GM23338 (cell line): ENCODE measurements around the gene GID4. TPM values are rescaled to one million over a fixed set of nuclear protein-coding genes. Genes with fewer than 3 reads are reported as not detected.

Experiments
- ATAC-seq: fragments of 200-7000 bp; cut with Tn5 transposase; 3 replicates; pipeline ENCODE4 v1.9.1; 2020
- DNase-seq: peaks from one replicate; pipeline ENCODE4 v3.0.0-alpha.2; 2015; ENCODE audit warnings: low spot score
- H2AFZ ChIP-seq: fragments of 200-600 bp; sonication (generic); 2 replicates; pipeline ENCODE4 v1.8.0; 2016; ENCODE audit warnings: antibody characterized with exemption, mild to moderate bottlenecking, moderate library complexity
- H3F3A ChIP-seq: fragments of 200-600 bp; sonication (generic); replicated peaks from 2 replicates; pipeline ENCODE4 v1.8.0; 2017; ENCODE audit warnings: antibody characterized with exemption, mixed run types, low read depth
- H3K27ac ChIP-seq: fragments of 200-600 bp; sonication (generic); 2 replicates; pipeline ENCODE4 v1.6.1; 2016; ENCODE audit warnings: low read depth
- H3K27me3 ChIP-seq: fragments of 200-600 bp; sonication (generic); 2 replicates; pipeline ENCODE4 v1.8.0; 2016; ENCODE audit warnings: mild to moderate bottlenecking, mixed run types, moderate library complexity; ENCODE audit not compliant: insufficient read depth
- H3K36me3 ChIP-seq: fragments of 200-600 bp; sonication (generic); 2 replicates; pipeline ENCODE4 v1.8.0; 2016; ENCODE audit warnings: mild to moderate bottlenecking; ENCODE audit not compliant: insufficient read depth
- H3K4me1 ChIP-seq: fragments of 200-600 bp; sonication (generic); 2 replicates; pipeline ENCODE4 v1.8.0; 2016; ENCODE audit warnings: mild to moderate bottlenecking, moderate library complexity; ENCODE audit not compliant: insufficient read depth
- H3K4me2 ChIP-seq: fragments of 200-600 bp; sonication (generic); 2 replicates; pipeline ENCODE4 v1.7.1; 2017; ENCODE audit warnings: mixed run types
- H3K4me3 ChIP-seq: fragments of 200-600 bp; sonication (generic); 2 replicates; pipeline ENCODE4 v1.6.1; 2016; ENCODE audit warnings: mixed run types
- H3K79me2 ChIP-seq: fragments of 200-600 bp; sonication (generic); replicated peaks from 2 replicates; pipeline ENCODE4 v1.8.0; 2017; ENCODE audit warnings: mild to moderate bottlenecking; ENCODE audit not compliant: insufficient read depth
- H3K9me2 ChIP-seq: fragments of 200-600 bp; sonication (generic); 2 replicates; pipeline ENCODE4 v1.8.0; 2017; ENCODE audit not compliant: insufficient read depth
- H4K20me1 ChIP-seq: fragments of 200-600 bp; sonication (generic); replicated peaks from 2 replicates; pipeline ENCODE4 v1.8.0; 2017; ENCODE audit warnings: mild to moderate bottlenecking; ENCODE audit not compliant: insufficient read depth
- H3K27ac Mint-ChIP-seq: 2 replicates; pipeline ENCODE4 v1.8.0; 2020; ENCODE audit warnings: inconsistent platforms, mild to moderate bottlenecking, moderate library complexity, mixed read lengths
- H3K27me3 Mint-ChIP-seq: 3 replicates; pipeline ENCODE4 v1.8.0; 2022; ENCODE audit warnings: low read depth, mild to moderate bottlenecking, moderate library complexity, mixed read lengths, inconsistent platforms; ENCODE audit not compliant: insufficient read depth, poor library complexity
- H3K36me3 Mint-ChIP-seq: 3 replicates; pipeline ENCODE4 v1.8.0; 2021; ENCODE audit warnings: low read depth, mild to moderate bottlenecking, inconsistent platforms, moderate library complexity, mixed read lengths
- H3K4me1 Mint-ChIP-seq: 3 replicates; pipeline ENCODE4 v1.8.0; 2020; ENCODE audit warnings: mild to moderate bottlenecking, inconsistent platforms, mixed read lengths
- H3K4me3 Mint-ChIP-seq: 3 replicates; pipeline ENCODE4 v1.8.0; 2021; ENCODE audit warnings: moderate library complexity, mild to moderate bottlenecking, inconsistent platforms, mixed read lengths
- H3K9me3 Mint-ChIP-seq: 3 replicates; pipeline ENCODE4 v1.8.0; 2020; ENCODE audit warnings: moderate library complexity, mild to moderate bottlenecking, inconsistent platforms, mixed read lengths
- CREB1 ChIP-seq: fragments of 250-450 bp; sonication (Bioruptor Pico); IDR thresholded peaks from 2 replicates; pipeline ENCODE4 v1.5.0; 2020; ENCODE audit warnings: low read depth, mild to moderate bottlenecking, moderate library complexity
- CTCF ChIP-seq, 2 experiments: fragments of 200-600 bp in 1 of 2; sonication (generic) in 1 of 2; conservative IDR thresholded peaks; 2 replicates each; pipeline versions ENCODE4 v1.5.1 to v1.6.1; 2016 to 2017; ENCODE audit warnings: antibody characterized with exemption in 2 of 2, low read depth in 2 of 2, mild to moderate bottlenecking in 2 of 2, moderate library complexity in 1 of 2
- ETS1 ChIP-seq: IDR thresholded peaks from 2 replicates; pipeline ENCODE4 v1.6.1; 2016; ENCODE audit warnings: antibody characterized with exemption
- EZH2 ChIP-seq: fragments of 200-600 bp; sonication (generic); IDR thresholded peaks from one replicate; pipeline ENCODE4 v1.8.0; 2017; ENCODE audit warnings: antibody characterized with exemption, mild to moderate bottlenecking, low read depth; ENCODE audit not compliant: unreplicated experiment
- EZH2phosphoT487 ChIP-seq: fragments of 200-600 bp; sonication (generic); IDR thresholded peaks from one replicate; pipeline ENCODE4 v1.8.1; 2018; ENCODE audit warnings: antibody characterized with exemption; ENCODE audit not compliant: unreplicated experiment
- JUNB ChIP-seq: IDR thresholded peaks from one replicate; pipeline ENCODE4 v1.6.1; 2016; ENCODE audit warnings: antibody characterized with exemption; ENCODE audit not compliant: unreplicated experiment
- NANOG ChIP-seq: IDR thresholded peaks from 2 replicates; pipeline ENCODE4 v1.6.1; 2016; ENCODE audit warnings: antibody characterized with exemption, borderline replicate concordance
- POLR2AphosphoS5 ChIP-seq: IDR thresholded peaks from 2 replicates; pipeline ENCODE4 v1.6.1; 2016; ENCODE audit warnings: antibody characterized with exemption, low read depth
- REST ChIP-seq: IDR thresholded peaks from one replicate; pipeline ENCODE4 v1.6.1; 2018; ENCODE audit warnings: antibody characterized with exemption; ENCODE audit not compliant: unreplicated experiment
- STAT1 ChIP-seq: IDR thresholded peaks from one replicate; pipeline ENCODE4 v1.6.1; 2016; ENCODE audit warnings: antibody characterized with exemption; ENCODE audit not compliant: unreplicated experiment
- ZNF114 ChIP-seq: fragments of 250-450 bp; sonication (Bioruptor Pico); IDR thresholded peaks from 2 replicates; pipeline ENCODE4 v1.5.0; 2020; ENCODE audit warnings: mild to moderate bottlenecking, moderate library complexity
- ZNF331 ChIP-seq: fragments of 250-450 bp; sonication (Bioruptor Pico); IDR thresholded peaks from 2 replicates; pipeline ENCODE4 v1.5.0; 2020; ENCODE audit warnings: low read depth, mild to moderate bottlenecking, moderate library complexity
- ZNF462 ChIP-seq: fragments of 250-450 bp; sonication (Bioruptor Pico); IDR thresholded peaks from 2 replicates; pipeline ENCODE4 v1.5.0; 2020; ENCODE audit warnings: mild to moderate bottlenecking, moderate library complexity
- polyA plus RNA-seq: library from polyadenylated mRNA; unstranded; fragments of >200 nt; fragmentation: Nextera tagmentation; extraction: Ambion mirVana; gene quantifications from 2 replicates; pipeline ENCODE4 v1.2.1, GENCODE V29; 2016
- total RNA-seq: library from RNA; depleted of rRNA; stranded (reverse); fragments of >200 nt; shearing (Covaris generic); gene quantifications from 2 replicates; pipeline ENCODE4 v1.2.3, GENCODE V29; 2014

The GID4 gene
- total and polyA plus RNA-seq, 2 experiments from 2014 or later, result 6.3 to 11.2 TPM

GRCh38 chr17:18011286-18011685 lies 27.9 kb upstream of the GID4 start:
- Mint-ChIP-seq H3K4me1 (peaks cover 8% of the 10 kb centered on the region; the same call in 2 of the 3 replicates), H3K4me3 (no peak overlapping the region), H3K27me3 (peaks cover 10% of the 10 kb centered on the region), H3K27ac (no peak overlapping the region), H3K9me3 (peaks cover 3% of the 10 kb centered on the region; the same call in 1 of the 3 replicates), H3K36me3 (no peaks in the 10 kb centered on the region)
- ATAC-seq, result no peak
- Histone ChIP-seq H3K9me2 (no peaks in the 10 kb centered on the region), H3K27ac (no peak overlapping the region), H3K27me3 (no peaks in the 10 kb centered on the region), H3K4me3 (no peak overlapping the region), H3K4me2 (no peak overlapping the region), H3K4me1 (no peaks in the 10 kb centered on the region), H3K36me3 (no peaks in the 10 kb centered on the region), H3F3A (no peaks in the 10 kb centered on the region), H4K20me1 (peaks cover 5% of the 10 kb centered on the region; the same call in 1 of the 2 replicates), H2AFZ (no peak overlapping the region), H3K79me2 (no peaks in the 10 kb centered on the region)
- DNase-seq, result no peak
- TF ChIP-seq ZNF331 (CRISPR knock-in tag), result no peak
- no peak for TF ChIP-seq EZH2phosphoT487
- TF ChIP-seq CREB1, result no peak
- TF ChIP-seq STAT1, result no peak
- TF ChIP-seq NANOG, result no peak
- no peak for TF ChIP-seq CTCF (conservative IDR thresholded peaks at IDR 0.05; ENCODE audit: low read depth in 2 of 2)
- TF ChIP-seq EZH2, result no peak
- no peak for TF ChIP-seq JUNB
- no peak for TF ChIP-seq ZNF114 (CRISPR knock-in tag)
- TF ChIP-seq ETS1, result no peak
- TF ChIP-seq REST, result no peak
- TF ChIP-seq ZNF462 (CRISPR knock-in tag), result no peak
- TF ChIP-seq POLR2AphosphoS5, result no peak
